ENCODE data around the gene USP17L30. TPM values are rescaled to one million over a fixed set of nuclear protein-coding genes. Genes with fewer than 3 reads are reported as not detected.
A peak's percentile ranks its signal among the peaks of the same experiment; 100 is the strongest.
"Not testable (repeated sequence)": the region's sequence is repeated elsewhere in the genome, so short reads cannot be mapped to it uniquely, and the experiment has no call there.

Gene USP17L30
- total and polyA plus RNA-seq, 8 donors: not detected

GRCh38 chr4:9381012-9381534 lies 18.1 kb downstream of the USP17L30 start:
- H3K27me3 ChIP-seq; H3K27ac ChIP-seq; H3K36me3 ChIP-seq; H3K9me3 ChIP-seq; ATAC-seq; H3K4me1 ChIP-seq; intact Hi-C loops (cut with DNase I): not testable (repeated sequence)
- TF ChIP-seq CTCF (IDR thresholded peaks at IDR 0.05): peak; percentile 23 to 53 (median 47)
- peak overlapping the region; percentile 7 to 42 (median 26) for H3K4me3 ChIP-seq
- WGBS, 2 donors: 27 to 37% methylated on average over 25 to 36 of the region's 36 CpGs
- DNase-seq: peak; percentile 24 to 88 (median 64)
- FAIRE-seq: peak; percentile 17

GRCh38 chr4:9384126-9384525 lies 21.2 kb downstream of the USP17L30 start:
- DNase-seq: no peak
- FAIRE-seq: no peak
- WGBS, 2 donors: 55 to 66% methylated on average over 1 of the region's 1 CpG
- TF ChIP-seq CTCF (IDR thresholded peaks at IDR 0.05): no peak
- Histone ChIP-seq H3K4me1 (no peaks in the 10 kb centered on the region), H3K36me3 (no peaks in the 10 kb centered on the region), H3K9me3 (no peaks in the 10 kb centered on the region), H3K27ac (no peak overlapping the region), H3K4me3 (no peak overlapping the region), H3K27me3 (no peaks in the 10 kb centered on the region)
- intact Hi-C loops (cut with DNase I): no loop called here
- ATAC-seq: no peak

- ATAC-seq; intact Hi-C loops (cut with DNase I); H3K4me3 ChIP-seq; H3K9me3 ChIP-seq; FAIRE-seq; H3K27ac ChIP-seq; H3K36me3 ChIP-seq; DNase-seq; H3K4me1 ChIP-seq; H3K27me3 ChIP-seq: not testable (repeated sequence)
- 55 to 62% methylated on average over 2 of the region's 2 CpGs for WGBS, 2 donors
These were observed 26.1 kb downstream of the USP17L30 start for GRCh38 chr4:9389001-9389400.

- H3K27ac ChIP-seq; H3K27me3 ChIP-seq; intact Hi-C loops (cut with DNase I); H3K9me3 ChIP-seq; H3K4me1 ChIP-seq; ATAC-seq; H3K4me3 ChIP-seq; FAIRE-seq; DNase-seq; H3K36me3 ChIP-seq: not testable (repeated sequence)
- WGBS, 2 donors: 66 to 75% methylated on average over 2 of the region's 2 CpGs
These were observed 42.8 kb downstream of the USP17L30 start for GRCh38 chr4:9405774-9406173.

GRCh38 chr4:9406491-9406890 lies 43.6 kb downstream of the USP17L30 start:
- intact Hi-C loops (cut with DNase I); H3K27me3 ChIP-seq; H3K4me3 ChIP-seq; H3K9me3 ChIP-seq; ATAC-seq; H3K36me3 ChIP-seq; H3K27ac ChIP-seq; H3K4me1 ChIP-seq; DNase-seq; FAIRE-seq: not testable (repeated sequence)
- WGBS, 2 donors: 38 to 61% methylated on average over 3 of the region's 3 CpGs

GRCh38 chr4:9409793-9410192 lies 46.9 kb downstream of the USP17L30 start:
- no peak for FAIRE-seq
- ATAC-seq: no peak
- Histone ChIP-seq H3K4me3 (no peak overlapping the region), H3K27ac (no peak overlapping the region), H3K27me3 (no peaks in the 10 kb centered on the region), H3K9me3 (no peaks in the 10 kb centered on the region), H3K4me1 (no peaks in the 10 kb centered on the region), H3K36me3 (no peaks in the 10 kb centered on the region)
- DNase-seq: peak in 1 of 6 donors; percentile 42
- WGBS, 2 donors: 72 to 83% methylated on average over 13 of the region's 13 CpGs
- no peak for TF ChIP-seq CTCF (IDR thresholded peaks at IDR 0.05)
- intact Hi-C loops (cut with DNase I): no loop called here

Other genes starting within 250 kb of the USP17L30 start
- not detected for gene FAM90A26, start 192.7 kb upstream of the USP17L30 start, total RNA-seq
- gene FAM90A26, start 192.7 kb upstream of the USP17L30 start, polyA plus RNA-seq: not detected
- not detected for gene USP17L10, start 152.5 kb upstream of the USP17L30 start, total RNA-seq
- gene USP17L10, start 152.5 kb upstream of the USP17L30 start, polyA plus RNA-seq: not detected
- under 1 TPM in 1 of 6 donors, not detected in 5; 0.09 TPM for gene USP17L11, start 147.7 kb upstream of the USP17L30 start, total RNA-seq
- not detected for gene USP17L11, start 147.7 kb upstream of the USP17L30 start, polyA plus RNA-seq
- gene USP17L12, start 143.0 kb upstream of the USP17L30 start, total RNA-seq: not detected
- not detected for gene USP17L12, start 143.0 kb upstream of the USP17L30 start, polyA plus RNA-seq
- gene USP17L13, start 138.2 kb upstream of the USP17L30 start, total RNA-seq: not detected
- not detected for gene USP17L13, start 138.2 kb upstream of the USP17L30 start, polyA plus RNA-seq
- gene USP17L15, start 128.7 kb upstream of the USP17L30 start, total RNA-seq: not detected
- gene USP17L15, start 128.7 kb upstream of the USP17L30 start, polyA plus RNA-seq: under 1 TPM in 1 of 2 donors, not detected in 1; 0.07 TPM
- gene USP17L17, start 119.2 kb upstream of the USP17L30 start, total RNA-seq: not detected
- gene USP17L17, start 119.2 kb upstream of the USP17L30 start, polyA plus RNA-seq: not detected
- gene USP17L18, start 114.5 kb upstream of the USP17L30 start, total RNA-seq: not detected
- not detected for gene USP17L18, start 114.5 kb upstream of the USP17L30 start, polyA plus RNA-seq
- not detected for gene USP17L19, start 109.8 kb upstream of the USP17L30 start, total RNA-seq
- gene USP17L19, start 109.8 kb upstream of the USP17L30 start, polyA plus RNA-seq: not detected
- gene USP17L20, start 105.0 kb upstream of the USP17L30 start, total RNA-seq: not detected
- gene USP17L20, start 105.0 kb upstream of the USP17L30 start, polyA plus RNA-seq: not detected
- not detected for gene USP17L21, start 100.3 kb upstream of the USP17L30 start, total RNA-seq
- gene USP17L21, start 100.3 kb upstream of the USP17L30 start, polyA plus RNA-seq: not detected
- not detected for gene USP17L22, start 95.5 kb upstream of the USP17L30 start, total RNA-seq
- gene USP17L22, start 95.5 kb upstream of the USP17L30 start, polyA plus RNA-seq: not detected
- not detected for gene USP17L24, start 38.0 kb upstream of the USP17L30 start, total RNA-seq
- gene USP17L24, start 38.0 kb upstream of the USP17L30 start, polyA plus RNA-seq: not detected
- not detected for gene USP17L25, start 33.2 kb upstream of the USP17L30 start, total RNA-seq
- not detected for gene USP17L25, start 33.2 kb upstream of the USP17L30 start, polyA plus RNA-seq
- gene USP17L26, start 28.5 kb upstream of the USP17L30 start, total RNA-seq: not detected
- gene USP17L26, start 28.5 kb upstream of the USP17L30 start, polyA plus RNA-seq: not detected
- gene USP17L5, start 23.7 kb upstream of the USP17L30 start, total RNA-seq: not detected
- not detected for gene USP17L5, start 23.7 kb upstream of the USP17L30 start, polyA plus RNA-seq
- not detected for gene USP17L27, start 19.0 kb upstream of the USP17L30 start, total RNA-seq
- gene USP17L27, start 19.0 kb upstream of the USP17L30 start, polyA plus RNA-seq: not detected
- not detected for gene USP17L28, start 14.2 kb upstream of the USP17L30 start, total RNA-seq
- not detected for gene USP17L28, start 14.2 kb upstream of the USP17L30 start, polyA plus RNA-seq
- not detected for gene USP17L29, start 9.5 kb upstream of the USP17L30 start, total RNA-seq
- gene USP17L29, start 9.5 kb upstream of the USP17L30 start, polyA plus RNA-seq: not detected
- gene DEFB131A, start 81.3 kb downstream of the USP17L30 start, total RNA-seq: not detected
- not detected for gene DEFB131A, start 81.3 kb downstream of the USP17L30 start, polyA plus RNA-seq